Calu3 (cell line): ENCODE results near the gene ZNF526. TPM values are rescaled to one million over a fixed set of nuclear protein-coding genes. Genes with fewer than 3 reads are reported as not detected.
A peak's percentile ranks its signal among the peaks of the same experiment; 100 is the strongest.

Experiments
- BruUV-seq: library from RNA; stranded (reverse); fragments of 400-500 nt; replicated peaks from 2 replicates; lab custom pipeline; 2021; lab: Mats Ljungman, UMichigan
- CTCF ChIA-PET: fragments of 300-600 bp; sonication (Branson Sonifier 250); formaldehyde crosslinking; loops from one replicate; lab custom pipeline; 2022; ENCODE audit warnings: antibody characterized with exemption; lab: Charles Lee
- DNase-seq: peaks from one replicate; pipeline ENCODE4 v3.0.0; 2022
- H3K27ac Mint-ChIP-seq: one replicate; pipeline ENCODE4 v1.8.0; 2022; ENCODE audit warnings: mixed read lengths; ENCODE audit not compliant: unreplicated experiment
- H3K27me3 Mint-ChIP-seq: one replicate; pipeline ENCODE4 v1.8.0; 2022; ENCODE audit warnings: mixed read lengths; ENCODE audit not compliant: unreplicated experiment
- H3K36me3 Mint-ChIP-seq: one replicate; pipeline ENCODE4 v1.8.0; 2022; ENCODE audit warnings: mild to moderate bottlenecking, moderate library complexity, mixed read lengths; ENCODE audit not compliant: insufficient read depth, unreplicated experiment
- H3K4me1 Mint-ChIP-seq: one replicate; pipeline ENCODE4 v1.8.0; 2022; ENCODE audit warnings: mild to moderate bottlenecking, low read depth, mixed read lengths; ENCODE audit not compliant: unreplicated experiment
- H3K4me3 Mint-ChIP-seq: one replicate; pipeline ENCODE4 v1.8.0; 2022; ENCODE audit warnings: mild to moderate bottlenecking, low read depth, moderate library complexity, mixed read lengths; ENCODE audit not compliant: unreplicated experiment
- H3K9me3 Mint-ChIP-seq: one replicate; pipeline ENCODE4 v1.8.0; 2022; ENCODE audit warnings: low read depth, mixed read lengths; ENCODE audit not compliant: unreplicated experiment
- CTCF ChIP-seq: fragments of 200-600 bp; IDR thresholded peaks from one replicate; pipeline ENCODE4 v1.8.0; 2022; ENCODE audit warnings: antibody characterized with exemption; ENCODE audit not compliant: unreplicated experiment
- intact Hi-C: fragments of 100-400 bp; cut with micrococcal nuclease; formaldehyde crosslinking; loops from one replicate; pipeline ENCODE4 v1.10.0; 2022; ENCODE audit not compliant: unreplicated experiment
- total RNA-seq: library from RNA; stranded (reverse); gene quantifications from 2 replicates; pipeline ENCODE4 v1.2.3, GENCODE V29; 2022

The ZNF526 gene
- total RNA-seq, 1 experiment from 2014 or later, result 25.4 TPM

- peaks cover 49% of the 10 kb centered on the region for H3K4me1 Mint-ChIP-seq
- peak; percentile 88 for DNase-seq
- intact Hi-C loops, result no loop called here
- CTCF ChIA-PET, result interaction anchor here (0.6 to 1.5 kb wide), 6 partner anchors 9 to 110 kb away, joined by 3 to 5 read pairs (median 3); no protein-coding TSS in a partner anchor
- H3K27ac Mint-ChIP-seq, result peak overlapping the region; percentile 99
- peaks cover 3% of the 10 kb centered on the region for H3K9me3 Mint-ChIP-seq
- peak overlapping the region; percentile 46 for H3K4me3 Mint-ChIP-seq
- no peaks in the 10 kb centered on the region for H3K27me3 Mint-ChIP-seq
- no TSS peak for BruUV-seq
- peaks cover 38% of the 10 kb centered on the region for H3K36me3 Mint-ChIP-seq
- no peak for TF ChIP-seq CTCF
These were observed 28.3 kb upstream of the ZNF526 start for GRCh38 chr19:42191855-42192254.

GRCh38 chr19:42193294-42193693 is 26.8 kb upstream of the ZNF526 start:
- TF ChIP-seq CTCF, result no peak
- H3K36me3 Mint-ChIP-seq, result peaks cover 50% of the 10 kb centered on the region
- H3K27me3 Mint-ChIP-seq, result no peaks in the 10 kb centered on the region
- DNase-seq, result no peak
- H3K4me1 Mint-ChIP-seq, result peaks cover 59% of the 10 kb centered on the region
- peaks cover 3% of the 10 kb centered on the region for H3K9me3 Mint-ChIP-seq
- H3K27ac Mint-ChIP-seq, result peak overlapping the region; percentile 99
- intact Hi-C loops, result no loop called here
- CTCF ChIA-PET, result interaction anchor here (0.7 kb wide), 1 partner anchor 8 kb away, joined by 3 read pairs; no protein-coding TSS in a partner anchor
- no TSS peak for BruUV-seq
- no peak overlapping the region for H3K4me3 Mint-ChIP-seq

DNA sequence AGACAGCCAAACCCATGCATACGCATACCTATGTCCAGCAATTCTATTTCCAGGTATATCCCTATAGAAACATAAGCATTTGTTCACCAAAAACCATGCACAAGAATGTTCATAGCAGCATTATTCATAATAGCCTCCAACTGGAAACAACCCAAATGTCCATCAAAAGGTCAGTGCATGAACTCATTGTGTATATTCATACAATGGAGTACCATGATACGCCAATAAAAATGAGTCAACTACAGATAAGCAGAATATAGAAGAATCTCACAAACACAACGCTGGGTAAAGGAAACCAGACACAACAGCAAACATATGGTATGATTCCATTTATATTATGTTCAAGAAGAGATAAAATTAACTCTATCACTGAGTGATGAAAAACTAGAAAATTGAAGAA is 26.4 kb upstream of the ZNF526 start:
- peaks cover 3% of the 10 kb centered on the region for H3K9me3 Mint-ChIP-seq
- no peak overlapping the region for H3K4me3 Mint-ChIP-seq
- H3K27ac Mint-ChIP-seq, result peak overlapping the region; percentile 99
- BruUV-seq, result no TSS peak
- intact Hi-C loops, result no loop called here
- H3K4me1 Mint-ChIP-seq, result peaks cover 63% of the 10 kb centered on the region
- DNase-seq, result no peak
- CTCF ChIA-PET, result no interaction called here
- no peak for TF ChIP-seq CTCF
- H3K36me3 Mint-ChIP-seq, result peaks cover 52% of the 10 kb centered on the region
- no peaks in the 10 kb centered on the region for H3K27me3 Mint-ChIP-seq

DNA sequence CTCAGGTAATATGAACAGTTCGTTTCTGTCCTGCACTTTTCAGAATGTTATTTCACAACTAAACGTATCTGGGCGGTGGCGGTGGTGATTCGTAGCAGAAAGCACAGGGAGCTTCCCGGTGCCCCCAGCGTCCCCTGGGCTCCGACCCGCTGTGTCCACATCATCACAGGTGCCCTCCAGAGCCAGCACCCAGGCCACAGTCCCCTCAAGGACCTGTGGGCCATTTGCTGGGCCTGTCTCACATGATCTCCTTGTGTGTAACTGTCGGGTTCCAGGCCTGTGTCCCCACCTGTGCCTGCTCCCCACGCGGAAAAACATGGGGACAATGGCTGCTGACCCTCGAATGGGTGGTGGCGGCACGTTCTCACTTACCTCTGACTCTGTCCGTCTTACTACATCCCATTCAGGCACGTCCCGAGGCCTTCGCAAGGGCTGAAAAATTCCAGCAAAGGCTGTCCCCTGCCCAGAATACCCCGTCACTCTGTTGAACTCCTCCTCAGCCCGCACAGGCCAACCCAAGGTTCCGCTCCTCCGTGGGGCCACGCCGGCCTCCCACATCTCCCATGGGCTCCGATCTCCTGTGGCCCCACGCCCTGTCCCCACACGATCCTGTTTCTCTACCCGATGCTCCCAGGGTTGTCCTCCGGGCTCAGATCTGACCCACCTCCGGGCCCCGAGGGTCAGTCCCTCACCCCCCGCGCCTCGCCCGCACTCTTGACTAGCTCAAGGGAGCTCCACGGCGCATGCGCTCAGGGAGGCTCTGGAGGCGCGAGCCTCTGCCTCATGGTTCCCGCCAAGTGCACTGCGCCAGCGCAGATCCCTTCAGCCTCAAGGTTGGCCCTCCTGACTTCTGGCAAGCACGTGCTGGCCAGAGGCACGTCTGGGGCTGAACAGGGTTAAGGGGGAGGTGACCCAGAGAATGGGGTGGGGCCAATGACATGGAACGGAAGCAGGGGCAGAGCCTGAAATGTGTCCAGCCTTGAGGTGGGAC is 23.8 kb upstream of the ZNF526 start:
- Mint-ChIP-seq H3K4me1 (peaks cover 64% of the 10 kb centered on the region), H3K27ac (peak overlapping the region; percentile 74), H3K4me3 (no peak overlapping the region), H3K9me3 (peaks cover 3% of the 10 kb centered on the region), H3K27me3 (no peaks in the 10 kb centered on the region), H3K36me3 (peaks cover 66% of the 10 kb centered on the region)
- DNase-seq, result no peak
- no peak for TF ChIP-seq CTCF
- CTCF ChIA-PET, result no interaction called here
- BruUV-seq, result no TSS peak
- intact Hi-C loops, result no loop called here
